ENCODE data around the gene STRIT1. TPM values are rescaled to one million over a fixed set of nuclear protein-coding genes. Genes with fewer than 3 reads are reported as not detected.

The STRIT1 gene
- total RNA-seq, 6 donors from 2014 or later, result 2.1 TPM; not detected in 5

DNA sequence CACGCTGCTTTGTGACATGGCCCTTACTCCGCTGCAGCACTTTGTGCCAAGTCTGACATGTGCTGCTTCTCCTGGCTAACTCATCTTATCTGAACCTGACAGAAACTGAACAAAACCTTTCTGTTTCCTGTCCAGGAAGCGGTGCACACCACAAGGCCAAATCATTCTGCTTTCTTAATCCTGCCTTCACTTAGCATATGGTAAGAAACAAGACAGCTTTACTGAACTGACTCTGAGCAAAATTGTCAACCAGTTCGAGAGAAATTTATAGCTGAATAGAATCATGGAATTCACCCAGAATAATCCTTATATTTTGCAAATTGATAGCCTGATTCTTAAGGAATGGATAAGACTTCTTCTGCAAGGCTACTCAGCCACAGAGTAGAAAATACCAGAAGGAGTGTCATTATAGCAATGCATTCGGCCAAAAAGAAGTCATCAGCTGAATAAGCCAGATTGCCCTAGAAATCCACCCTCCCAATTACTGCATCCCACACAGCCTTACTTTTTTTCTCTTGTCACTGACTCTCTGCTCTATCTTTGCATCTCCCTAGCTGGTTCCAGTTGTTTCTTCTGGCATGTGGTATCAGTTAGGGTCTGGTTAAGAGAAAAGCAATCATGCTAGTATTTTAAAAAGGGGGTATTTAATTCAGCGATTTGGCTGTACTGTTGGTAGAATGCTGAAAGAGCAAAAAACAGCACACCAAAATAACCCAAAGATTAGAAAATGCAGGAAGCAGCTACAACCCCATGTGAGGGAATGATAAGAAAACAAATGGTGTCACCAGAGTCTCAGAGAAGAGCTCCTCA is 41.6 kb upstream of the STRIT1 start:
- TF ChIP-seq POLR2AphosphoS5 (IDR thresholded peaks at IDR 0.05) (no peak), EP300 (IDR thresholded peaks at IDR 0.05) (no peak), POLR2A (IDR thresholded peaks at IDR 0.05) (no peak), CTCF (IDR thresholded peaks at IDR 0.05) (no peak)
- H3K4me3 ChIP-seq, result no peak overlapping the region
- DNase-seq (no peak), ATAC-seq (ENCODE audit: low FRiP score in 2 of 2) (no peak)
- H3K36me3 ChIP-seq, result no peaks in the 10 kb centered on the region
- H3K27ac ChIP-seq, result no peak overlapping the region
- 42 to 48% methylated on average over 6 of the region's 6 CpGs for WGBS, 2 donors
- no peaks in the 10 kb centered on the region for H3K4me1 ChIP-seq
- H3K9me3 ChIP-seq, result no peaks in the 10 kb centered on the region
- H3K27me3 ChIP-seq, result no peaks in the 10 kb centered on the region

GRCh38 chr3:155334215-155334913 is 40.9 kb upstream of the STRIT1 start:
- Histone ChIP-seq H3K4me3 (no peak overlapping the region), H3K36me3 (no peaks in the 10 kb centered on the region), H3K9me3 (no peaks in the 10 kb centered on the region), H3K4me1 (no peaks in the 10 kb centered on the region), H3K27ac (no peak overlapping the region), H3K27me3 (no peaks in the 10 kb centered on the region)
- DNase-seq (no peak), ATAC-seq (ENCODE audit: low FRiP score in 2 of 2) (no peak)
- TF ChIP-seq CTCF (IDR thresholded peaks at IDR 0.05) (no peak), EP300 (IDR thresholded peaks at IDR 0.05) (no peak), POLR2A (IDR thresholded peaks at IDR 0.05) (no peak), POLR2AphosphoS5 (IDR thresholded peaks at IDR 0.05) (no peak)
- 55% methylated on average over 3 of the region's 3 CpGs for WGBS, 2 donors

DNA sequence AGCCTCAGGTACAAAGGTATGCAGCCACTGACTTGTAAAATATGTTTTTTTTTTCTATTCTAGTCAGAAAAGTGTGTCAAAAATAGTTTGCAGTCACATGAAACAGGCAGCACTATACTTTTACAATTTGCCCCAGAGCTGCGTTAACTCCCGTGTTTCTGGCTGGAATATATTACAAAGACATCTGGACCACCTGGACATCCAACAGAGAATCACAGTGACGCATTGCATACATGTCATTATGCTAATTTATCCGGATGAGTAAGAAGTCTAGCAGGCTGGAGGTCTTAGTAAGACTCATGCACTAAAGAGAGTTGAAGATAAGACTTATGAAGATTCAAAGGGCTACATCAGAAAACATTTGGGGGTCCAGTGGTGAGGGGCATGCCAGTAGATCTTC is 39.2 kb upstream of the STRIT1 start:
- Histone ChIP-seq H3K9me3 (no peaks in the 10 kb centered on the region), H3K36me3 (no peaks in the 10 kb centered on the region), H3K4me3 (no peak overlapping the region), H3K27ac (no peak overlapping the region), H3K27me3 (no peaks in the 10 kb centered on the region), H3K4me1 (no peaks in the 10 kb centered on the region)
- ATAC-seq (ENCODE audit: low FRiP score in 2 of 2), result no peak
- no peak for TF ChIP-seq EP300 (IDR thresholded peaks at IDR 0.05)
- no peak for TF ChIP-seq POLR2A (IDR thresholded peaks at IDR 0.05)
- no peak for TF ChIP-seq POLR2AphosphoS5 (IDR thresholded peaks at IDR 0.05)
- TF ChIP-seq CTCF (IDR thresholded peaks at IDR 0.05), result no peak
- no peak for DNase-seq
- WGBS, 2 donors, result 70 to 81% methylated on average over 4 of the region's 4 CpGs

DNA sequence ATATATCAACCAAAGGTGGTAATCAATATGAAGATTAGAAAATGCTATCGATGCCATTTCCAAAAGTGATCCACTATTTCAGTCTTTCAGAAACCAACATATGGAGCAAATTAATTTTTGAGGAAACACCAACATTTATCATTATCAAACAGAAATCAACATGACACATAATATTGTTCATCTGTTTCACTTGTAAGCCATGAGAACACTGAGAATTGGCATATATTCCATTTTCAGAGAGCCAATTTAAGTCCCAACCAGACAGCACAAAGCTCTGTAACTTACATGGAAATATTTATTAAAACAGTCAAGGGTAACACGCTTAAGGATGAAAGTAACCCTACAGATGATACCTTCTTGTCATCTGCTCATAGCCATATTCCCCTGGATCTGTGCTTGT is 37.6 kb upstream of the STRIT1 start:
- H3K36me3 ChIP-seq, result no peaks in the 10 kb centered on the region
- no peak overlapping the region for H3K27ac ChIP-seq
- H3K27me3 ChIP-seq, result no peaks in the 10 kb centered on the region
- ATAC-seq (ENCODE audit: low FRiP score in 2 of 2), result no peak
- WGBS, 2 donors, result 85 to 86% methylated on average over 2 of the region's 2 CpGs
- no peaks in the 10 kb centered on the region for H3K9me3 ChIP-seq
- no peak for DNase-seq
- H3K4me1 ChIP-seq, result no peaks in the 10 kb centered on the region
- TF ChIP-seq POLR2AphosphoS5 (IDR thresholded peaks at IDR 0.05), result no peak
- no peak for TF ChIP-seq EP300 (IDR thresholded peaks at IDR 0.05)
- TF ChIP-seq CTCF (IDR thresholded peaks at IDR 0.05), result no peak
- TF ChIP-seq POLR2A (IDR thresholded peaks at IDR 0.05), result no peak
- no peak overlapping the region for H3K4me3 ChIP-seq

Data from upper lobe of left lung (tissue), 6 donors.